CD4-positive, alpha-beta T cell (primary cell): Measurements from ENCODE around the gene BUD23. TPM values are rescaled to one million over a fixed set of nuclear protein-coding genes. Genes with fewer than 3 reads are reported as not detected.

Experiments
- ATAC-seq: fragments of 200-7000 bp; cut with Tn5 transposase; one replicate; pipeline ENCODE4 v1.10.0; 2022; ENCODE audit warnings: mild to moderate bottlenecking; ENCODE audit not compliant: poor library complexity
- CTCF ChIA-PET: fragments of 350-600 bp; sonication (Branson Sonifier 250); formaldehyde crosslinking; loops from one replicate; lab custom pipeline; 2021; ENCODE audit warnings: antibody characterized with exemption, inconsistent platforms; lab: Charles Lee
- POLR2A ChIA-PET: fragments of 350-600 bp; sonication (Branson Sonifier 250); formaldehyde crosslinking; loops from one replicate; lab custom pipeline; 2021; ENCODE audit warnings: antibody characterized with exemption, inconsistent platforms; lab: Charles Lee
- DNase-seq, 14 experiments: peaks; one replicate each; pipeline ENCODE4 v3.0.0-alpha.2; 2013 to 2020; ENCODE audit warnings: mixed read lengths in 2 of 14
- H3K27ac ChIP-seq, 2 donors: one replicate each; pipeline versions ENCODE4 v1.5.1 to v1.7.0; 2013; ENCODE audit warnings: low read length in 2 of 2, low read depth in 1 of 2, mild to moderate bottlenecking in 1 of 2
- H3K27me3 ChIP-seq, 2 experiments: 1 replicate in 1 of 2; 2 replicates in 1 of 2; pipeline versions ENCODE4 v1.6.1 to v1.7.0; 2013; ENCODE audit warnings: low read length in 2 of 2, control low read depth in 1 of 2, mild to moderate bottlenecking in 1 of 2, moderate library complexity in 1 of 2; ENCODE audit not compliant: insufficient read depth in 2 of 2, control insufficient read depth in 1 of 2
- H3K36me3 ChIP-seq: one replicate; pipeline ENCODE4 v1.6.1; 2013; ENCODE audit warnings: low read length, control low read depth; ENCODE audit not compliant: insufficient read depth
- H3K4me1 ChIP-seq: one replicate; pipeline ENCODE4 v1.6.1; 2013; ENCODE audit warnings: low read length, control low read depth; ENCODE audit not compliant: insufficient read depth
- H3K4me3 ChIP-seq: one replicate; pipeline ENCODE4 v1.5.1; 2013; ENCODE audit warnings: mild to moderate bottlenecking, low read length, moderate library complexity
- H3K9me3 ChIP-seq, 2 experiments: 1 replicate in 1 of 2; 2 replicates in 1 of 2; pipeline versions ENCODE4 v1.6.1 to v1.7.0; 2013; ENCODE audit warnings: low read length in 2 of 2, mild to moderate bottlenecking in 2 of 2, control low read depth in 1 of 2, moderate library complexity in 1 of 2; ENCODE audit not compliant: control insufficient read depth in 1 of 2, insufficient read depth in 1 of 2
- H3K27ac Mint-ChIP-seq: one replicate; pipeline ENCODE4 v1.8.0; 2020; ENCODE audit warnings: mixed read lengths
- H3K27me3 Mint-ChIP-seq: one replicate; pipeline ENCODE4 v1.8.0; 2021; ENCODE audit warnings: mixed read lengths
- H3K36me3 Mint-ChIP-seq: one replicate; pipeline ENCODE4 v1.8.0; 2021; ENCODE audit warnings: low read depth, mixed read lengths
- H3K4me1 Mint-ChIP-seq: one replicate; pipeline ENCODE4 v1.8.0; 2021; ENCODE audit warnings: low read depth, mixed read lengths
- H3K4me3 Mint-ChIP-seq: one replicate; pipeline ENCODE4 v1.8.0; 2020; ENCODE audit warnings: mild to moderate bottlenecking, mixed read lengths
- H3K9me3 Mint-ChIP-seq: one replicate; pipeline ENCODE4 v1.8.0; 2020; ENCODE audit warnings: mixed read lengths
- CTCF ChIP-seq: fragments of 200-600 bp; IDR thresholded peaks from one replicate; pipeline ENCODE4 v1.8.0; 2022; ENCODE audit warnings: antibody characterized with exemption, mild to moderate bottlenecking
- intact Hi-C, 2 experiments: fragments of 100-400 bp; cut with DNase I in 1 of 2; cut with micrococcal nuclease in 1 of 2; formaldehyde crosslinking; loops; one replicate each; pipeline versions ENCODE4 v1.15.1 to v1.9.0; 2023 to 2025; cut with DNase I, micrococcal nuclease
- total RNA-seq, 174 experiments: library from RNA in 2 of 174; stranded (reverse) in 2 of 174; gene quantifications; one replicate each; pipeline ENCODE4 v1.2.3 and lab custom pipeline; 2021 to 2026

The BUD23 gene
- total RNA-seq, 2 experiments from 2014 or later = 96.1 to 103 TPM

- ChIA-PET CTCF (no interaction called here), POLR2A (interaction anchor here (1.6 kb wide), 1 partner anchor 10 kb away, joined by 4 read pairs; no protein-coding TSS in a partner anchor)
- no peaks in the 10 kb centered on the region for H3K27me3 ChIP-seq
- H3K9me3 ChIP-seq = no peaks in the 10 kb centered on the region
- peaks cover 4% of the 10 kb centered on the region for H3K4me1 Mint-ChIP-seq
- H3K9me3 Mint-ChIP-seq = no peaks in the 10 kb centered on the region
- no peaks in the 10 kb centered on the region for H3K27me3 Mint-ChIP-seq
- no peak for TF ChIP-seq CTCF
- no peak overlapping the region for H3K27ac Mint-ChIP-seq
- H3K4me1 ChIP-seq = no peaks in the 10 kb centered on the region
- ATAC-seq (no peak), DNase-seq (no peak)
- H3K4me3 Mint-ChIP-seq = no peak overlapping the region
- H3K36me3 Mint-ChIP-seq = peaks cover 71% of the 10 kb centered on the region
- no peak overlapping the region for H3K4me3 ChIP-seq
- intact Hi-C loops = no loop called here
- peaks cover 82% of the 10 kb centered on the region for H3K36me3 ChIP-seq
- H3K27ac ChIP-seq = no peak overlapping the region
These were observed 13.0 kb downstream of the BUD23 start for GRCh38 chr7:73696372-73696771.

GRCh38 chr7:73698410-73698809 lies 15.0 kb downstream of the BUD23 start:
- no peaks in the 10 kb centered on the region for H3K9me3 Mint-ChIP-seq
- peaks cover 65% of the 10 kb centered on the region for H3K36me3 Mint-ChIP-seq
- ATAC-seq (no peak), DNase-seq (no peak)
- TF ChIP-seq CTCF = no peak
- H3K4me3 Mint-ChIP-seq = no peak overlapping the region
- no peaks in the 10 kb centered on the region for H3K27me3 Mint-ChIP-seq
- no peaks in the 10 kb centered on the region for H3K27me3 ChIP-seq
- no peak overlapping the region for H3K4me3 ChIP-seq
- H3K36me3 ChIP-seq = peaks cover 67% of the 10 kb centered on the region
- H3K27ac ChIP-seq = no peak overlapping the region
- ChIA-PET CTCF (interaction anchor here (0.5 kb wide), 1 partner anchor 159 kb away, joined by 3 read pairs; no protein-coding TSS in a partner anchor), POLR2A (interaction anchor here (0.7 kb wide), 1 partner anchor 21 kb away, joined by 4 read pairs; the partner anchor contains the start of gene STX1A)
- peaks cover under 1% of the 10 kb centered on the region for H3K4me1 ChIP-seq
- H3K27ac Mint-ChIP-seq = no peak overlapping the region
- H3K9me3 ChIP-seq = no peaks in the 10 kb centered on the region
- intact Hi-C loops = no loop called here
- H3K4me1 Mint-ChIP-seq = peaks cover 4% of the 10 kb centered on the region

- peaks cover 56% of the 10 kb centered on the region for H3K36me3 ChIP-seq
- no peaks in the 10 kb centered on the region for H3K9me3 Mint-ChIP-seq
- TF ChIP-seq CTCF = no peak
- ChIA-PET POLR2A (no interaction called here), CTCF (no interaction called here)
- peaks cover 4% of the 10 kb centered on the region for H3K4me1 ChIP-seq
- H3K36me3 Mint-ChIP-seq = peaks cover 59% of the 10 kb centered on the region
- H3K4me1 Mint-ChIP-seq = peaks cover 4% of the 10 kb centered on the region
- no peaks in the 10 kb centered on the region for H3K27me3 ChIP-seq
- H3K4me3 ChIP-seq = no peak overlapping the region
- H3K27ac Mint-ChIP-seq = no peak overlapping the region
- DNase-seq = no peak
- no peak overlapping the region for H3K27ac ChIP-seq
- no peaks in the 10 kb centered on the region for H3K27me3 Mint-ChIP-seq
- ATAC-seq = no peak
- intact Hi-C loops = no loop called here
- H3K4me3 Mint-ChIP-seq = no peak overlapping the region
- no peaks in the 10 kb centered on the region for H3K9me3 ChIP-seq
These were observed 16.1 kb downstream of the BUD23 start for GRCh38 chr7:73699370-73700068.
